Right atrium auricular region (tissue), 2 donors: ENCODE measurements around the gene PRRC2B. TPM values are rescaled to one million over a fixed set of nuclear protein-coding genes. Genes with fewer than 3 reads are reported as not detected.

Experiments
- DNase-seq: peaks from one replicate; pipeline ENCODE4 v3.0.0-alpha.2; 2019; ENCODE audit warnings: low spot score
- H3K27ac ChIP-seq, 2 donors: fragments of 200-600 bp; sonication (generic); 1 replicate in 1 of 2; 2 replicates in 1 of 2; pipeline ENCODE4 v1.5.1; 2016 to 2019
- H3K27me3 ChIP-seq, 2 donors: fragments of 200-600 bp; sonication (generic); one replicate each; pipeline versions ENCODE4 v1.5.1 to v1.6.0; 2017 to 2019
- H3K36me3 ChIP-seq: fragments of 200-600 bp; sonication (generic); one replicate; pipeline ENCODE4 v1.5.1; 2016
- H3K4me1 ChIP-seq, 2 donors: fragments of 200-600 bp; sonication (generic); one replicate each; pipeline versions ENCODE4 v1.5.1 to v1.6.0; 2017 to 2019
- H3K4me3 ChIP-seq, 2 donors: fragments of 200-600 bp; sonication (generic); 1 replicate in 1 of 2; 2 replicates in 1 of 2; pipeline ENCODE4 v1.5.1; 2017 to 2019; ENCODE audit warnings: mild to moderate bottlenecking in 1 of 2, moderate library complexity in 1 of 2
- H3K9me3 ChIP-seq, 2 donors: fragments of 200-600 bp; sonication (generic); one replicate each; pipeline ENCODE4 v1.5.1; 2019
- CTCF ChIP-seq, 2 donors: fragments of 200-600 bp; sonication (generic); IDR thresholded peaks; one replicate each; pipeline ENCODE4 v1.5.1; 2019; ENCODE audit warnings: antibody characterized with exemption in 2 of 2
- total RNA-seq, 2 donors: library from RNA; depleted of rRNA; stranded (reverse); fragments of >200 nt; gene quantifications; one replicate each; pipeline ENCODE4 v1.1.0, GENCODE V29; 2016

PRRC2B gene
- total RNA-seq, 2 donors from 2014 or later, result 76.7 to 120 TPM

- TF ChIP-seq CTCF (IDR thresholded peaks at IDR 0.05), result no peak
- H3K27ac ChIP-seq, result no peak overlapping the region
- no peaks in the 10 kb centered on the region for H3K27me3 ChIP-seq
- peaks cover 0 to 23% of the 10 kb centered on the region in 2 donors for H3K4me1 ChIP-seq
- DNase-seq, result no peak
- no peak overlapping the region for H3K4me3 ChIP-seq
- H3K9me3 ChIP-seq, result no peaks in the 10 kb centered on the region
- peaks cover 40% of the 10 kb centered on the region for H3K36me3 ChIP-seq
These were observed 106.5 kb downstream of the PRRC2B start for GRCh38 chr9:131500377-131500776.

- peaks cover 34% of the 10 kb centered on the region for H3K36me3 ChIP-seq
These were observed 107.2 kb downstream of the PRRC2B start for GRCh38 chr9:131500939-131501541.

GRCh38 chr9:131502781-131503625 is 109.1 kb downstream of the PRRC2B start, which contains the start of gene POMT1:
Gene POMT1 (plus strand): TSS chr9:131502918. CDS start chr9:131504219, 1,301 bp downstream.
- peak within 1 kb of the TSS; percentile 77 to 78 for H3K27ac ChIP-seq
- TF ChIP-seq CTCF (IDR thresholded peaks at IDR 0.05), result peak in 1 of 2 donors; percentile 24

More at GRCh38 chr9:131500939-131501541, 107.2 kb downstream of the PRRC2B start:
- Histone ChIP-seq H3K4me1 (peaks cover 0 to 23% of the 10 kb centered on the region in 2 donors), H3K27ac (no peak overlapping the region), H3K4me3 (no peak overlapping the region), H3K27me3 (no peaks in the 10 kb centered on the region), H3K9me3 (no peaks in the 10 kb centered on the region)
- TF ChIP-seq CTCF (IDR thresholded peaks at IDR 0.05), result no peak
- no peak for DNase-seq

GRCh38 chr9:131503626-131504465 is 110.0 kb downstream of the PRRC2B start:
- peak overlapping the region in 1 of 2 donors; percentile 77 for H3K27ac ChIP-seq
- peak overlapping the region; percentile 76 to 91 for H3K4me3 ChIP-seq
- H3K9me3 ChIP-seq, result no peaks in the 10 kb centered on the region
- no peaks in the 10 kb centered on the region for H3K27me3 ChIP-seq
- no peak for DNase-seq
- peaks cover 8% of the 10 kb centered on the region for H3K36me3 ChIP-seq
- TF ChIP-seq CTCF (IDR thresholded peaks at IDR 0.05), result no peak
- peaks cover 0 to 23% of the 10 kb centered on the region in 2 donors for H3K4me1 ChIP-seq

More at GRCh38 chr9:131502781-131503625, 109.1 kb downstream of the PRRC2B start, which contains the start of gene POMT1:
- peaks cover 14% of the 10 kb centered on the region for H3K36me3 ChIP-seq
- H3K4me1 ChIP-seq, result peaks cover 0 to 23% of the 10 kb centered on the region in 2 donors
- H3K27me3 ChIP-seq, result no peaks in the 10 kb centered on the region
- H3K9me3 ChIP-seq, result no peaks in the 10 kb centered on the region
- H3K4me3 ChIP-seq, result peak within 1 kb of the TSS; percentile 76 to 91
- peak; percentile 85 for DNase-seq

GRCh38 chr9:131505012-131505411 is 111.1 kb downstream of the PRRC2B start:
- Histone ChIP-seq H3K27ac (no peak overlapping the region), H3K4me3 (no peak overlapping the region), H3K4me1 (peaks cover 0 to 23% of the 10 kb centered on the region in 2 donors), H3K9me3 (no peaks in the 10 kb centered on the region), H3K36me3 (peaks cover 6% of the 10 kb centered on the region), H3K27me3 (no peaks in the 10 kb centered on the region)
- no peak for DNase-seq
- TF ChIP-seq CTCF (IDR thresholded peaks at IDR 0.05), result no peak
